AG10803 (cell line): Measurements from ENCODE around the gene C3AR1.

Experiments used
- DNase-seq: peaks from one replicate; pipeline ENCODE4 v3.0.0; 2010; ENCODE audit warnings: low read depth
- H3K4me3 ChIP-seq: 2 replicates; pipeline ENCODE4 v1.5.1; 2011; ENCODE audit warnings: mild to moderate bottlenecking, low read length, control low read depth
- TF ChIP-seq, protein P1 (sequence below): conservative IDR thresholded peaks from 2 replicates; pipeline ENCODE4 v1.5.1; 2011; ENCODE audit warnings: mild to moderate bottlenecking, low read length, control low read depth, inconsistent platforms

Gene C3AR1

DNA sequence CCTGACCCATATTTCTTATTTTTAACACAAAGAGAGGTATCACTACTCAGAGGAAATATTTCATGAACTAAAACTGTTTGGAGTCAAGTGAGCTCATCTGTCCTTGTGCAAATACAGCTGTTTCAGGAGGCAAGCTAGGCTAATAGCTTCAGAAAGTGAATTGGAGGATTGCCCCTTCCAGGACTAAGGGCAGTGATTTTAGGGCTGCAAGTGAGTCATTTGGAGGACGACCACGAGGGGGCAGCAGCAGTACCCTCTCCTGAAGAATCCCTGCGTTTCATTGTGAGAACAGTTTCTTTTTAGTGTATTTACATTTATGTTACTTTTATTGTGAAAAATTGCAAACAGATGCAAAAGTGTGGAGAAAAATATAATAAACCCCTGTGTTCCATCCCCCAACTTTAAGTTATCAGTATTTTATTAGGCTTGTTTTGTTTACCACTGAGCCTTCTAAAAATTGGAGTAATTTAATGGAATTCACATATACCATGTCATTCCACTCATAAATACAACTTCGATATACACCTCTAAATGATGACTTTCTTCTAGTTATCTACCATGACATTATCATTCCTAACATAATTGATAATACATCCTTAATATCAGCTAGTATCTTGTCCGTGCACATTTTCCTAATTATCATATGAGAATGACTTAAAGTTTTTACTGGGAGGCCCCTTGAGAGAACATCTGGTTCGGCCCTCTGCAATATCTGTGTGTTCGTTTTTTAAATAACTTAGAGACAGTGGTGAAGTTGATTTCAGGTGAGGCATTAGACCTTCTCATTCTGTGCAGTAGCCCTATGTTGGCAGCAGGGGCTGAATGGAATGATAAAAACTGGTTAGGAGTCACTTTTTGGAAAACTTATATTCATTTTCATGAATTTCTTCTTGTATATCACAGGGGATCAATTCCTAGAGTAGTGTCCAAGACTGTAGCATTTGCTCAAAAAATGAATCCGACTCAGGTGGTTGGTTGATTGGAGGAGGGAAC, 19.9 kb downstream of the C3AR1 start:
- no peak overlapping the region for H3K4me3 ChIP-seq
- TF ChIP-seq, protein P1, sequence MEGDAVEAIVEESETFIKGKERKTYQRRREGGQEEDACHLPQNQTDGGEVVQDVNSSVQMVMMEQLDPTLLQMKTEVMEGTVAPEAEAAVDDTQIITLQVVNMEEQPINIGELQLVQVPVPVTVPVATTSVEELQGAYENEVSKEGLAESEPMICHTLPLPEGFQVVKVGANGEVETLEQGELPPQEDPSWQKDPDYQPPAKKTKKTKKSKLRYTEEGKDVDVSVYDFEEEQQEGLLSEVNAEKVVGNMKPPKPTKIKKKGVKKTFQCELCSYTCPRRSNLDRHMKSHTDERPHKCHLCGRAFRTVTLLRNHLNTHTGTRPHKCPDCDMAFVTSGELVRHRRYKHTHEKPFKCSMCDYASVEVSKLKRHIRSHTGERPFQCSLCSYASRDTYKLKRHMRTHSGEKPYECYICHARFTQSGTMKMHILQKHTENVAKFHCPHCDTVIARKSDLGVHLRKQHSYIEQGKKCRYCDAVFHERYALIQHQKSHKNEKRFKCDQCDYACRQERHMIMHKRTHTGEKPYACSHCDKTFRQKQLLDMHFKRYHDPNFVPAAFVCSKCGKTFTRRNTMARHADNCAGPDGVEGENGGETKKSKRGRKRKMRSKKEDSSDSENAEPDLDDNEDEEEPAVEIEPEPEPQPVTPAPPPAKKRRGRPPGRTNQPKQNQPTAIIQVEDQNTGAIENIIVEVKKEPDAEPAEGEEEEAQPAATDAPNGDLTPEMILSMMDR, result peak; percentile 91
- DNase-seq, result peak; percentile 79

DNA sequence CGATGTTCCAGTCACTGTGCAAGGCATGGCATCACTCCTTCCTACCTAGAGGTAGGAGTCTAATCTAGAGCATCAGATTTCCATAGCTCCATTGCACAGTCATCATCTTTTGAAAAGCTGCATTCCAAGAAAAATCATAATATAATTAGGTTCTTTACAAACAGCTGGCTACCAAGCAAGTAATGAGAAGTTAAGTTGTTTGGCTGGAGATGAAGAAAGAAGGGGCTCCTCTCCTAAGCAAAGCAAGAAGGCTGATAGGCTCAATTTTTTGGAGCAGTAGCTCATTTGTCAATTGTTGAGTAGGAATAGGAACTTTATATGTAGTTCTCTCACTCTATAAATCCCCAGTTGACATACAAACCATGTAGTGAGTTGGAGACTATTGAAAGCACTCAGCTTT, 25.4 kb downstream of the C3AR1 start:
- no peak for DNase-seq
- TF ChIP-seq, protein P1, result no peak
- H3K4me3 ChIP-seq, result no peak overlapping the region

DNA sequence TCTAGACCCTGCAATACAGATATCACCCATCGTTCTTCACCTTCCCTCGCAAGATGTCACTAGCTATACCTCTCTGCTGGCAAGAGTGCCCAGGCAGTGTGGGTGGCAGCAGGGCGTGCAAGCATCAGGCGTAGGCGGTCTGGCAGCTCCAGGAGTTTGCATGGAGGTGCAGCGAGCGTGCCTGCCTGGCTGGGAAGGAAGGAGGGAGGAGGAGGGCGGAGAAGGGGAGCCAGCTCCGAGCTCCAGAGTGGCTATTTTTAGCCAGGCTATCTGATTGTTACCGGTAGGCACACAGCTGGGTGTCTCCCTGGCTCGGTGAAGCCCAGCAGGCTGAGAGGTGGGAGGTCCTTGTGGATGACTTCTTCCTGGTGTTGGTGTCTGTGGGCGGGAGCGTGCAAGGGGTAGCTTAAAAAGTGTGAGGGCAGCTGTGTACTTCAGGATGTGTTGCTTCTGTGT, 27.5 kb downstream of the C3AR1 start:
- TF ChIP-seq, protein P1, result no peak
- peak overlapping the region; percentile 43 for H3K4me3 ChIP-seq
- DNase-seq, result peak; percentile 53

DNA sequence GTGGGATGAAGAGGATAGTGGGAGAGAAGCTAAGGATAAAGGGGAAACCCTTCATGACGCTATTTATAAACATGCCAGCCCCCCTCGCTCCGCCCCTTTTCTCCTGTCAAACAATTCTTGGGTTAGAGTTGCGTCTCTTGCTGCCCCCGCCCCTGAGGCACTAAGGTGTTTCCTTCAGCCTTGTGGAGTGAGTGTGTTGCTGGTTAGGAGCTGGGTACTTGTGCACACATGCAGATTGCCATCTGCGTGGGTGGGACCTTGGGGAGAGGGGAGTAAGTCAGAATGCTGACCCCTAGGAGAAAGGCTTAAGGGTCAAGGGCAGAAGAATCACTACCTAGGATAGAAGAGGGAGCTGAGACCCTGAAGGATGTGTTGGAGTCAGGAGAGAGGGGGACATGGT, 28.2 kb downstream of the C3AR1 start:
- no peak overlapping the region for H3K4me3 ChIP-seq
- TF ChIP-seq, protein P1, result no peak
- DNase-seq, result no peak

DNA sequence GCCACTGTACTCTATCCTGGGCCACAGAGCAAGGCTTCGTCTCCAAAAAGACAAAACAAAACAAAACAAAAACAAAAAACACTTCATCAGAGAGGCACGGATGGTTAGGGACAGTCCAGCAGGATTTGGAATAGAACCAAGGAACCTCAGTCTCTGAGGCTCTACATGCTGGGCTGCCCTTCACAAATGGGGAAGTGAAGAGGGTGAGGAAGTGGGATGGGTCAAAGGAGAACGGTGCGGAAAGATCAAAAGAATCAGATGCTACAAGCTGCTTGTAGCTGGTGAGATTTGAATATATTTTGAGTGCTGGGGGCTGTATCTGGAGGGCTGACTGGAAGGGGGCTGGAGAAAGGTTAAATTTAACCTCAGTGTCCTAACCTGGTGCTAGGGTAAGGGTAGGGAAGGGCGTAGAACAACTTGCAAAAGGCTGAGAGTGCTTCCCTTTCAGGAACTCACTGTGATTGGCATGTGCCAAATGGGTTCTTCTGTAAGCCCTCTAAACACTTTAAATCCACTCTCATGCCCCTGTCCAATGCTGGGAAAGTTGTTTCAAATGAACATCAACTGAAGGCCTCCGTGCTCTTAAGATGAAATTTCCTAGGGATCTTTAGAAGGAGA, 29.0 kb downstream of the C3AR1 start:
- TF ChIP-seq, protein P1, result no peak
- DNase-seq, result no peak
- H3K4me3 ChIP-seq, result no peak overlapping the region

DNA sequence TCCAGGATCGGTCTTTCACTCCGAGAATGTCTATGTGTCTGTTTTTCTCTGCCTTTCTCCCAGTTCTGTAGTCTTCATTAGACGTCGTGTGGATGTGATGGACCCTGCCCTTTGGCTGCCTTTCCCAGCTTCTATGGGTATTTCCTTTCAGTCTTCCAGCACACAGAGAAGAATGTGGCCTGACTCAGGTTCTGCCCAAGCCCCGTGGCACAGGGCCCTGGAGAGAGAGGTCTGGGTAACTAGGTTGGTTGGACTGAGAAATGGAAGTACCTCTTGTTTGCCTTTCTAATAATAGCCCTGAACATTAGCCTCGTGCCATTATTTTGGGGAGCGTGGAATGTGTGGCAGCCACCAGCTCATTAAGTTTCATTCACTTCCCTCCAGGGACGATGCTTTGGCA, 29.8 kb downstream of the C3AR1 start:
- TF ChIP-seq, protein P1, result no peak
- no peak overlapping the region for H3K4me3 ChIP-seq
- no peak for DNase-seq
